Stimulated activated CD8-positive, alpha-beta memory T cell treated with anti-CD3 and anti-CD28 coated beads, Interleukin-12 subunit alpha, Interleukin-12 subunit beta, amount 100 ng/mL, for 4 hours (primary cell): ENCODE results near the gene SLC39A10.
"Not testable (repeated sequence)": the region's sequence is repeated elsewhere in the genome, so short reads cannot be mapped to it uniquely, and the experiment has no call there.

Source experiments
- DNase-seq: peaks from one replicate; pipeline ENCODE4 v3.0.0-alpha.2; 2020; ENCODE audit warnings: low read depth

Gene SLC39A10

DNA sequence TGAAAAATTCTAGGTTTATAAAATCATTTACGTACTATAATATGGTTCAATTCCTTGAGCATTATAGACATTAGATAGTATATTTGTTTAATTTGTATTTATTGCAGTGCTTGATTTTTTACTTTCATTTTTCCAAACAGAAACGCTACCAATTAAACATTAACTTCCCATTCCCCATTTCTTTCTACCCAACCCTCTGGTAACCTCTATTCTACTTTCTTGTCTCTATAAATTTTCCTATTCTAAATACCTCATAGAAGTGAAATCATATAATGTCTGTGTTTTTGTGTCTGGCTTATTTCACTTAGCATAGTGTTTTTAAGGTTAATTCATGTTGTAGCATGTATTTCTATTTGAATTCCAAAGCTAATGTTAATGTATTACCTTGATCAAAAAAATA lies 11.6 kb upstream of the SLC39A10 start:
- DNase-seq: no peak

GRCh38 chr2:195646424-195646823 lies 10.6 kb upstream of the SLC39A10 start:
- no peak for DNase-seq

DNA sequence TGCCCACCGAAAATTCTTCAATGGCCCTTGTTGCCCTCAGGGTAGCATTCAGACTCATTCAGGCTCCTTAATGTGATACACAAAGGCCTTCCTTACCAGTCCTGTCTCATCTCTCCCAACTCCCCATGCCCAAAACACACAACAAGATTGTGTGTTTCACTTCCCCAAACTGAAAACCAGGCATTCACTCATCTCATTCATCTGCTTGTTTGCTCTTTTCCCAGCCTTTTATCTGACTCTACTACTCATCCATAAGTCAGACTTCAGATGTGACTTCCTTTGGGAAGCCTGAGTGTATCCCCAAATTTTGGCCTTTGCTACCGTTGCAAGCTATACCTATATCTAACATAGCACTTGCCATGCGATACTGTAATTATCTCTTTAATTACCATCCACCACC lies 9.7 kb upstream of the SLC39A10 start:
- no peak for DNase-seq

DNA sequence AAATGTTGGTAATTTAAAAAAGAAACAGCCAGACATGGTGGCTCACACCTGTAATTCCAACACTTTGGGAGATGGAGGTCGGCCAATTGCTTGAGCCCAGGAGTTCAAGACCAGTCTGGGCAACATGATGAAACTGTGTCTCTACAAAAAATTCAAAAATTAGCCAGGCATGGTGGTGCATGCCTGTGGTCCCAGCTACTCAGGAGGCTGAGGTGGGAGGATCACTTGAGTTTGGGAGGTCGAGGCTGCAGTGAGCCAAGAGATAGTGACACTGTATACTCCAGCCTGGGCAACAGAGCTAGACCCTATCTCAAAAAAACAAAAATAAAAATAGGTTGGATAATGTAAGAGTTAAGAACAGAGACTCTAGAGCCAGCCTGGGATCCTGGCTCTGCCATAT lies 8.7 kb upstream of the SLC39A10 start:
- not testable (repeated sequence) for DNase-seq

- no peak for DNase-seq
These were observed 8.2 kb upstream of the SLC39A10 start for GRCh38 chr2:195648787-195649186.

DNA sequence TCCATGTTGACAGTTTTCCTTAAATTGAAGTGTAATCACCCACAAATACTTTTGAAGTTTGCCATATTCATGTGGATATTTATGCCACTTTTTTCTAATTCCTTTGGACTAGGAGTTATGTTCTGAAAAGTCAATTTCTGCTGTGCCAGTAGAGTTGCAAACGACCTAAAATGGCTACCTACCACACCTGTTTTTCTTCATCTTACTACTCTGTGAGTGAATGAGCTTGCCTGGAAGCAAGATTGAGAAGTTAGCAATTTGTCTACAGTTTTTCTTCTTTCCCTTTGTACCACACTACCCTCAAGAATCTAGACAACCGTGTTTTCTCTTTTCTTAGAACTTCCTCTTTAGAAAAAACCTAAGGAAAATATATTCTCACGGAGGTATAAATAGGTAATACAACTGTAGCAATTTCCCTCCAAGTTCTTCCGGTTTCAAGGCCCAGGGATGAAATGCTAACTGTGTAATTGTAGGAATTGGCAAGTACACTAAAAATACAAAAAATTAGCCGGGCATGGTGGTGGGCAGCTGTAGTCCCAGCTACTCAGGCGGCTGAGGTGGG lies 7.3 kb upstream of the SLC39A10 start:
- no peak for DNase-seq

- DNase-seq: no peak
These were observed 6.0 kb upstream of the SLC39A10 start for GRCh38 chr2:195651046-195651445.

- DNase-seq: no peak
These were observed 4.1 kb upstream of the SLC39A10 start for GRCh38 chr2:195652911-195653310.

DNA sequence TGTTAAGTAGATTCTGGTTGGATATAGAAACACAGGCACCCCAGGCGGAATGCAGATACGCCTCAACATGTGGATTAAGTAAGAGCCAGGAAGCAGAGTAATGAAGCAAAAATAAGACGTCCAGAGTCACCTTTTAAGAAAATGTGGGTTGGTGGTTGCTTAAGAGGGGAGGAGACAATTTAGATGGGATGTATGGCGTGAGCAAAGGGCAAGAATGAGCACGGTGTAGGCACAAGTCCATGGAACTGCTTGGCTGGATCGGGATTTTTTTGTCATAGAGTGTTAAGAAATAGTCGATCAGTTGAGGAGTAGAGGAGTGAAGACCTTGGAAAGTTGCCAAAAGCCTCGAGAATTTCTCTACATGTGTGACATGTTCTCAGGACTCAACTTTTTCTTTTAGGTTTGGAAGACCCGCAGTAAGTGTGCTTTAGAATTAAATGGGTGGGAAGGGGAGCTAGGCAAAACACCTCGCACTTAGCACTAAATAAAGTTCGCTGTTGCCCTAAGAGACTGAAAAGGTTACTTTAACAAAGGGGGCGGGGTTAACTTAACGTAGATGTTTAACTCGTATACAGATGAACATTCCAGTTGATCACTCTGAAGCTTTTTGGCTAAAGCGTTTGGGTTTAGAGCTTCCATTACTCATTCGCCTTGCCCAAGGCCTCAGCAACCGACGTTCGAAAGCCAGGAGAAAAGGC lies 716 bp upstream of the SLC39A10 start:
- DNase-seq: no peak

- peak; percentile 36 for DNase-seq
These were observed 861 bp downstream of the SLC39A10 start for GRCh38 chr2:195657634-195658540.

DNA sequence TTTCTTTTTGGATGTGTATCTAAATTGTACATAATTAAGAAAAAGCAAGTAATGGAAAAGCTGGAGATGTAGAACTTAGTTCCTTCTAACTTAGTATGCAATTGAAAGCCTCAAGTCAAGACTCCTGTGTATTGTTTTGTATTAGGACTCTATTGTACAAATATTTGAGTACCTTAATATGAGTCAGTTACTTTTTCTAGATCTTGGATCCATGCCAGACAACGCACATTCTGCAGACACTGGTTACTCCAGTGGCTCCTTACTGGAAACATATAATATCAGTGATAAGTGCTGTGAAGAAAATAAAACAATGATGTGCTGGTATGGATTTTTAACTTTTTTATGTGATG lies 1.5 kb downstream of the SLC39A10 start:
- DNase-seq: no peak

GRCh38 chr2:195659114-195659513 lies 2.1 kb downstream of the SLC39A10 start:
- no peak for DNase-seq

DNA sequence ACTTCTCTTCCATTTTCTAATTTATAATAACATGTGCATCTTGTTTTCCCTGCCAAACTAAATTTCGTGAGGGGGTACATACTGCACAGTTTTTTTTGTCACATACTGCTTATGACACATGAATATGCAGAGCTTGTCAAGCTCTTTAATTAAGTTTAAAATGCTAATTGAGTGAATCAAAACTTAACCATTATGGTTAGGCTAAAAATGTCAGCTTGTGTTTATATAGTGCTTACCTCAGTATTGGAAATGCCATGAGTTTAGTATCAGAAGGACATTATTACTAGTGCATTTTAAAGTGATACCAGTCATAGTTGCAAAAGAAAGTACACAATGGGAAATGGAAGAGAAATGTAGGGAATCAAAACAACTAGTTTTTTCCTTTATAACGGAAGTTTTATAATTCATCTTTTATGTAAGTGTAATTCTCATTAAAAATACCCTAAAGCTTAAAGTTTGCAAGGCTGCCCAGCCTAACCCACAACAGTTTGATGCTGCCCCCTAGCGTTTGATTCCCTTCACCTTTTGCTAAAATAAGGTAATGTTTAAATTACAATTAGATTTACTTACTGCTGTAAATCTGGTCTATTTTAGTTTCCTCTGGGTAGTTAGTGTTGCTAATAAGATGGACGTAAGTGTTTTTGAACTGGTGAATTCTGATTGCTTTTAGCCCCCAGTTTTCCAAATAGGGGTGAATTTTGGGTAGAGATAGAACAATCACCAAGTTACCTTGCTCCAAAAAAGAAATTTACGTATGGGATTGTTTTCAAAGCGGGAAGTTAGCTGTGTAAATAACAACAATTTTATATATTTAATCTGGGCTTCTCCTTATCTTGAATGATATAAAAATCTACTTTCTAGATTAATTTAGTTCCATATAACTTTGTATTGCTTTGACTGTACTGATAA lies 3.2 kb downstream of the SLC39A10 start:
- peak; percentile 32 for DNase-seq

DNA sequence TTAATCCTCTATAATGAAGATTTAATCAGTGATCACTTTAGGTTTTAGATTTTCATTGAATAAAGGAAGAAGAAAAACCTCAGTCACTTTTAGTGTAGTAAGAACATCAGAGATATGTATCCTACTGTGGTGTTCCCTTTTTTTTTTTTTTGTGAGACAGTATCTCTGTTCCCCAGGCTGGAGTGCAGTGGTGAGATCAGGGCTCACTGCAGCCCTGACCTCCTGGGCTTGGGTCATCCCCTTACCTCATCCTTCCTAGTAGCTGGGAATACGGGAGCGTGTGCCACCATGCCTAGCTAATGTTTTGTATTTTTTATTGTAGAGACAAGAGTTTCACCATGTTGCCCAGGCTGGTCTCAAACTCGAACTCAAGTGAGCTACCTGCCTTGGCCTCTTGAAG lies 5.1 kb downstream of the SLC39A10 start:
- no peak for DNase-seq

- no peak for DNase-seq
These were observed 6.0 kb downstream of the SLC39A10 start for GRCh38 chr2:195663007-195663406.

- no peak for DNase-seq
These were observed 7.5 kb downstream of the SLC39A10 start for GRCh38 chr2:195664528-195664927.

GRCh38 chr2:195665153-195665552 lies 8.1 kb downstream of the SLC39A10 start:
- not testable (repeated sequence) for DNase-seq

- no peak for DNase-seq
These were observed 9.2 kb downstream of the SLC39A10 start for GRCh38 chr2:195666113-195666712.

- no peak for DNase-seq
These were observed 10.9 kb downstream of the SLC39A10 start for GRCh38 chr2:195667974-195668373.

DNA sequence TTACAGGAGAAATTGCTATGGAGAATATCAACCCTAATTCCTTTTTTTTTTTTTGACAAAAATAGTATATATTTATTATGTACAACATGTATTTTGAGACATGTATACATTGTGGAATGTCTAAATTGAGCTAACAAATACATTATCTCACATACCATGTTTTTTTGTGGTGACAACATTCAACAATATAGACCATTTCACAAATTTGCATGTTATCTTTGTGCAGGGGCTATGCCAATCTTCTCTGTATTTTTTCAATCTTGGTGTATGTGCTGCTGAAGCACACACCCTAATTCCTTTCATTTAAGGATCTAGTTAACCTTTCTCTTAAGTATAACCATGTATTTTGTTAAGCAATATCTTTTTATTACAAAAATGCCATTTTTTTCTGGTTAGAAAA lies 13.2 kb downstream of the SLC39A10 start:
- DNase-seq: no peak

DNA sequence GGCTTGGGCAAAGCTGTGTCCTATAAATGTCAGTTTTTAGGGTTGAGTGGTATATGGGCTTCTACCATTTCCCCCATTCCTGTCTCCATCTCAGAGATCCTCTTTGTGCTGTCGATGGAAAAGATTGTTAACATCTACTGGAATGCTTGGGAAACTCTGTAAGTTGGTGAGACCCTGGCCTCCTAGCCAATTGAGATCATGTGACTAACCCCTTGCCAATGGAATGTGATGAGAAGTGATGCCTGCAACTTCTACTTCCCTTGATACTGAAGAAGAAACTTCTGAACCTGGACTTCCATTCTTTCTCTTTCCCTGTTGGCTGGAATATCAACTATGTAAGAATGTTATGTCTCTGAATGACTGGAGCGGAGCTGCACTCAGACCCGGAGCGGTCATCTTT lies 14.5 kb downstream of the SLC39A10 start:
- DNase-seq: no peak

DNA sequence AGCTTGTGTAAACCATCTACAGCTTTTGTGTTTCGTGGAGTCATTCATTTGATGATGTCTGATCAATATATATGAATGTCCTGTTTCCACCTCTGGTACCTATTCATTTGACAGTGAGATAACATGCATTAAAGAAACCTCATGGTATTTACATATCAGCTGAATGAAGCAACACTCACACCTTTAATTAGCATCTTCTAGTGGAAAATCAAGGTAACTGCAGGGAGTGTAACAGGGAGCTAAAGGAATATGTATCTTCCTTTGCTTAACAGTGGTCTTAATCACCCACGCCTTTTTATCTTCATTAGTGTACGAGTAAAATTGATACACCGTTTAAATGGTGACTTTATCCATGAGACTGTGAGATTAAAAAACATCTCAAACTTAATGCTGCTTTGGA lies 15.6 kb downstream of the SLC39A10 start:
- DNase-seq: no peak
